DND-41 (cell line): ENCODE measurements around the gene SSR4.
A peak's percentile ranks its signal among the peaks of the same experiment; 100 is the strongest.

Source experiments
- ATAC-seq: fragments of 200-7000 bp; cut with Tn5 transposase; 3 replicates; pipeline ENCODE4 v1.9.1; 2021; ENCODE audit warnings: low read depth; ENCODE audit not compliant: insufficient read depth
- DNase-seq: peaks from one replicate; pipeline ENCODE4 v3.0.0-alpha.2; 2020
- H2AFZ ChIP-seq: 2 replicates; pipeline ENCODE4 v1.6.0; 2012; ENCODE audit warnings: low read depth, low read length
- H3K27ac ChIP-seq: 2 replicates; pipeline ENCODE4 v1.5.1; 2012; ENCODE audit warnings: low read length, inconsistent platforms
- H3K27me3 ChIP-seq: fragments of 200-600 bp; sonication (generic); 2 replicates; pipeline ENCODE4 v1.6.0; 2012; ENCODE audit warnings: low read length, mild to moderate bottlenecking, inconsistent platforms; ENCODE audit not compliant: insufficient read depth, poor library complexity
- H3K36me3 ChIP-seq: 2 replicates; pipeline ENCODE4 v1.5.1; 2012; ENCODE audit warnings: low read length, inconsistent platforms; ENCODE audit not compliant: insufficient read depth
- H3K4me1 ChIP-seq: 2 replicates; pipeline ENCODE4 v1.5.1; 2012; ENCODE audit warnings: mild to moderate bottlenecking, low read length; ENCODE audit not compliant: insufficient read depth
- H3K4me2 ChIP-seq: 2 replicates; pipeline ENCODE4 v1.6.0; 2012; ENCODE audit warnings: mild to moderate bottlenecking, moderate library complexity, low read length, inconsistent platforms; ENCODE audit not compliant: insufficient read depth
- H3K4me3 ChIP-seq, 2 experiments: fragments of 200-600 bp in 1 of 2; shearing (Covaris generic) in 1 of 2; 2 replicates each; pipeline ENCODE4 v1.5.1; 2012 to 2016; ENCODE audit warnings: inconsistent platforms in 2 of 2, low read length in 2 of 2, mild to moderate bottlenecking in 2 of 2, low read depth in 1 of 2, moderate library complexity in 1 of 2
- H3K79me2 ChIP-seq: 2 replicates; pipeline ENCODE4 v1.6.0; 2012; ENCODE audit warnings: low read length, inconsistent platforms; ENCODE audit not compliant: insufficient read depth
- H3K9ac ChIP-seq: 2 replicates; pipeline ENCODE4 v1.6.0; 2012; ENCODE audit warnings: low read depth, mild to moderate bottlenecking, inconsistent platforms, low read length, moderate library complexity
- H3K9me3 ChIP-seq: 2 replicates; pipeline ENCODE4 v1.5.1; 2012; ENCODE audit warnings: low read length, moderate library complexity, mild to moderate bottlenecking, inconsistent platforms; ENCODE audit not compliant: insufficient read depth, severe bottlenecking
- H4K20me1 ChIP-seq: 2 replicates; pipeline ENCODE4 v1.6.0; 2012; ENCODE audit warnings: low read length; ENCODE audit not compliant: insufficient read depth
- EZH2 ChIP-seq: IDR thresholded peaks from 3 replicates; pipeline ENCODE4 v1.6.1; 2012; ENCODE audit warnings: borderline replicate concordance, low read depth, mild to moderate bottlenecking, moderate library complexity, low read length, inconsistent platforms; ENCODE audit not compliant: severe bottlenecking
- TF ChIP-seq, protein P1 (sequence below): IDR thresholded peaks from 2 replicates; pipeline ENCODE4 v1.5.1; 2012; ENCODE audit warnings: borderline replicate concordance, low read length, moderate library complexity, mild to moderate bottlenecking; ENCODE audit not compliant: poor library complexity, severe bottlenecking; ENCODE audit errors: extremely low read depth

The SSR4 gene

DNA sequence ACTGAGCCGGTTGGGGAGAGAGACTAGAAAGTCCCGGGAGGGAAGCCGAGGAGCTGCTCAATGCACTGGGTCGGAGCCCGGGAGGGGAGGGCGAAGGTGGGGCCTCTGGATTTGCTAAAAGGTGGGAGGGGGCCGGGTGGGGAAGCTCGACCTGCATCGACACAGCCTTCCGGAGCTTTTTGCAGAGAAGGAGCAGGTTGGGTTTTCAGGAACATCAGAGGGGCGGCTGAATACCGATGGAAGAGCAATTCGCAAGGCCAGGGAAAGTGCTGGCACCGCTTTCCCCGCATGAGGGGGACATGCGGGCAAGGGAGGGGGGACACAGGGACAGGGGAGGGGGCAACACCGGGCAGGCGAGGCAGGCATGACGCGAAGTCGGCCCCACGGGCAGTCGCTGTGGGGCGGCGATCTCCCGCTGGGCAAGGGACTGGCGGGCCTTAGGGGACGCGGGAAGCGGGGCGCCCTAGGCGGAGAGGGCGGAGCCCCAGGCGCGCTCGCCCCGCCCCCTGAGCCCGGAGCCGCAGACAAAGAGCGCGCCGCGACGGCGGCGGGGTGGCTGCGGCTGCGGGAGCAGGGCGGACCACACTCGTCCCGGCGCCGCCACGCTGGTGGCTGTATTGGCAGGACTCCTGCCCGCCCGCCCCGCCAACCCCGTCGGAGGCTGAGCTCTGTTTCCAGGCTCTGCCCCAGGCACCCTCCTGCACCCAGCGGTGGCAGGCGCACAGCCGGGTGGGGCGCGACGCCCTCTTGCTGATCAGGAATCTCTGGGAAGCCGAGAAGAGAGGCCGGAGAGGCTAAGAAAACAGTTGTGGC, 24.3 kb downstream of the SSR4 start:
- DNase-seq (peak; percentile 38), ATAC-seq (peak; percentile 79)
- H3K79me2 ChIP-seq, result no peaks in the 10 kb centered on the region
- no peaks in the 10 kb centered on the region for H3K36me3 ChIP-seq
- peaks cover 11% of the 10 kb centered on the region for H3K27me3 ChIP-seq
- peak overlapping the region in 1 of 2 experiments; percentile 20; a peak in 2 of 4 replicates for H3K4me3 ChIP-seq
- TF ChIP-seq, protein P1, sequence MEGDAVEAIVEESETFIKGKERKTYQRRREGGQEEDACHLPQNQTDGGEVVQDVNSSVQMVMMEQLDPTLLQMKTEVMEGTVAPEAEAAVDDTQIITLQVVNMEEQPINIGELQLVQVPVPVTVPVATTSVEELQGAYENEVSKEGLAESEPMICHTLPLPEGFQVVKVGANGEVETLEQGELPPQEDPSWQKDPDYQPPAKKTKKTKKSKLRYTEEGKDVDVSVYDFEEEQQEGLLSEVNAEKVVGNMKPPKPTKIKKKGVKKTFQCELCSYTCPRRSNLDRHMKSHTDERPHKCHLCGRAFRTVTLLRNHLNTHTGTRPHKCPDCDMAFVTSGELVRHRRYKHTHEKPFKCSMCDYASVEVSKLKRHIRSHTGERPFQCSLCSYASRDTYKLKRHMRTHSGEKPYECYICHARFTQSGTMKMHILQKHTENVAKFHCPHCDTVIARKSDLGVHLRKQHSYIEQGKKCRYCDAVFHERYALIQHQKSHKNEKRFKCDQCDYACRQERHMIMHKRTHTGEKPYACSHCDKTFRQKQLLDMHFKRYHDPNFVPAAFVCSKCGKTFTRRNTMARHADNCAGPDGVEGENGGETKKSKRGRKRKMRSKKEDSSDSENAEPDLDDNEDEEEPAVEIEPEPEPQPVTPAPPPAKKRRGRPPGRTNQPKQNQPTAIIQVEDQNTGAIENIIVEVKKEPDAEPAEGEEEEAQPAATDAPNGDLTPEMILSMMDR, result no peak
- TF ChIP-seq EZH2, result peak; percentile 61
- H2AFZ ChIP-seq, result peak overlapping the region; percentile 33; the same call in 1 of the 2 replicates
- H4K20me1 ChIP-seq, result no peaks in the 10 kb centered on the region
- H3K27ac ChIP-seq, result no peak overlapping the region
- H3K9me3 ChIP-seq, result no peaks in the 10 kb centered on the region
- peaks cover 27% of the 10 kb centered on the region for H3K4me1 ChIP-seq
- H3K4me2 ChIP-seq, result peak overlapping the region; percentile 47
- peak overlapping the region; percentile 31; the same call in 1 of the 2 replicates for H3K9ac ChIP-seq

DNA sequence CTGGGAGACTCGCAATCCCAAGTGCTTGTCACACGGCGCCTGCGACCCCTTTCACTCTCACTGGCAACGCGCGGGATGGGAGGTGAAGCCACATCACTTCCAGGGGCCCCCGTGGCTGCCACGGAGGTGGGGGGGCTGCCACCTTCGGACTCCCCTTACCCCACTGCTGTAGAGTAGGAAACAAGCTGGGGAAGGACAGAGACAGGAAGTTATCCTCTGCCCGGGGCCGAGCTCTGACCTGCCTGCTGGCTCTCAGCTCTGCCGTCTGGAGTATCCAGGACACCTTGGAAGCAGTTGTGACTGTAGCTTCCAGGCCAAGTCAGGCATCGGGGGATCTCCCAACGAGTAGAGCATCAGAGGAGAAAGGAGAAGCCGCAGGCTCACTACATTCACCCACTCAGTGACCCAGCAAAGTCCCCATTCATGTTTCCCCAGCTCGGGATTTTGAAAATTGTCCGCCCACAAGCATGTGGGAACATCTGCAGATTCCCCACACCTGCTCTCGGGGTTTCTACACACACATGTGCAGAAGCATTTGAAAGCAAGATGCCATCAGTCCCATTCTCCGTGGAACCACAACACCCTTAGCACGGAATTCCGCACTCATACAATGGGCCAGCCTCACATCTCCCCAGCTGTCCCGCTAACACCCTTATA, 25.0 kb downstream of the SSR4 start:
- Histone ChIP-seq H3K27ac (no peak overlapping the region), H3K9me3 (no peaks in the 10 kb centered on the region), H3K79me2 (no peaks in the 10 kb centered on the region), H4K20me1 (no peaks in the 10 kb centered on the region), H3K9ac (peak overlapping the region; percentile 31; the same call in 1 of the 2 replicates), H3K4me2 (peak overlapping the region; percentile 47), H3K27me3 (peaks cover 11% of the 10 kb centered on the region), H3K36me3 (no peaks in the 10 kb centered on the region), H3K4me3 (peak overlapping the region in 1 of 2 experiments; percentile 20; a peak in 1 of 4 replicates), H3K4me1 (peaks cover 27% of the 10 kb centered on the region), H2AFZ (peak overlapping the region; percentile 33; the same call in 1 of the 2 replicates)
- ATAC-seq (peak; percentile 17; the same call in 1 of the 3 replicates), DNase-seq (no peak)
- no peak for TF ChIP-seq EZH2
- TF ChIP-seq, protein P1, result no peak

DNA sequence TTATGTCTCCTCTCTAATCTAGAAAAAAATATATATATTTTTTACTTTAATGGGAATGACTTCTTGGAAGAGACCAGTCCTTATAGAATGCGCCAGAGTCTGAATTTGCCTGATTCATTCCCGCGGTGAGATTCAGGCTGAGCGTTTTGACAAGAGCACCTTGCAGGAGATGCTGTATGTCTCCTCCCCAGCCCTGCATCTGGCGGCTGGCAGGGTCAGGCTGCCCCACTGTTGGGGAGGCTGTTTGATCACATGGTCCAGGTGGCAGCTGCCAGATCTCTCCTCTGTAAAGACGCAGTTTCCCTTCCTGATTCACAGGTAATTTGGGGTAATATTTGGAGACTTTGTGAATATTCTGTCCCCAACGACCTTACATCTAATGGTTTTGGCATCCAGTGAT, 26.1 kb downstream of the SSR4 start:
- Histone ChIP-seq H3K4me1 (peaks cover 27% of the 10 kb centered on the region), H3K9ac (no peak overlapping the region), H3K9me3 (no peaks in the 10 kb centered on the region), H3K4me3 (no peak overlapping the region), H3K4me2 (no peak overlapping the region), H4K20me1 (no peaks in the 10 kb centered on the region), H3K27me3 (peaks cover 11% of the 10 kb centered on the region), H2AFZ (no peak overlapping the region), H3K27ac (no peak overlapping the region), H3K79me2 (no peaks in the 10 kb centered on the region), H3K36me3 (no peaks in the 10 kb centered on the region)
- DNase-seq (peak; percentile 16), ATAC-seq (no peak)
- TF ChIP-seq, protein P1, result no peak
- TF ChIP-seq EZH2, result no peak
